ENCODE results near the gene EVX2.

GRCh38 chr2:176063958-176064357 is 19.8 kb downstream of the EVX2 start:
- TF ChIP-seq, protein P1, sequence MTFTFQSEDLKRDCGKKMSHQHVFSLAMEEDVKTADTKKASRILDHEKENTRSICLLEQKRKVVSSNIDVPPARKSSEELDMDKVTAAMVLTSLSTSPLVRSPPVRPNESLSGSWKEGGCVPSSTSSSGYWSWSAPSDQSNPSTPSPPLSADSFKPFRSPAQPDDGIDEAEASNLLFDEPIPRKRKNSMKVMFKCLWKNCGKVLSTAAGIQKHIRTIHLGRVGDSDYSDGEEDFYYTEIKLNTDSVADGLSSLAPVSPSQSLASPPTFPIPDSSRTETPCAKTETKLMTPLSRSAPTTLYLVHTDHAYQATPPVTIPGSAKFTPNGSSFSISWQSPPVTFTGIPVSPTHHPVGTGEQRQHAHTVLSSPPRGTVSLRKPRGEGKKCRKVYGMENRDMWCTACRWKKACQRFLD (tag by site-specific recombination; IDR thresholded peaks at IDR 0.05) = no peak
- TF ChIP-seq ZNF501 (tag by site-specific recombination; IDR thresholded peaks at IDR 0.05) (no peak), MEIS1 (CRISPR knock-in tag; IDR thresholded peaks at IDR 0.05; ENCODE audit: borderline replicate concordance) (no peak)
